Measurements from ENCODE around the gene TBX4. TPM values are rescaled to one million over a fixed set of nuclear protein-coding genes. Genes with fewer than 3 reads are reported as not detected.

The TBX4 gene
- total and polyA plus RNA-seq, 2 of the 13 experiments (the other 11 are each of a cell fraction or from before 2014, with no cell fraction given): 0.11 to 1.1 TPM

DNA sequence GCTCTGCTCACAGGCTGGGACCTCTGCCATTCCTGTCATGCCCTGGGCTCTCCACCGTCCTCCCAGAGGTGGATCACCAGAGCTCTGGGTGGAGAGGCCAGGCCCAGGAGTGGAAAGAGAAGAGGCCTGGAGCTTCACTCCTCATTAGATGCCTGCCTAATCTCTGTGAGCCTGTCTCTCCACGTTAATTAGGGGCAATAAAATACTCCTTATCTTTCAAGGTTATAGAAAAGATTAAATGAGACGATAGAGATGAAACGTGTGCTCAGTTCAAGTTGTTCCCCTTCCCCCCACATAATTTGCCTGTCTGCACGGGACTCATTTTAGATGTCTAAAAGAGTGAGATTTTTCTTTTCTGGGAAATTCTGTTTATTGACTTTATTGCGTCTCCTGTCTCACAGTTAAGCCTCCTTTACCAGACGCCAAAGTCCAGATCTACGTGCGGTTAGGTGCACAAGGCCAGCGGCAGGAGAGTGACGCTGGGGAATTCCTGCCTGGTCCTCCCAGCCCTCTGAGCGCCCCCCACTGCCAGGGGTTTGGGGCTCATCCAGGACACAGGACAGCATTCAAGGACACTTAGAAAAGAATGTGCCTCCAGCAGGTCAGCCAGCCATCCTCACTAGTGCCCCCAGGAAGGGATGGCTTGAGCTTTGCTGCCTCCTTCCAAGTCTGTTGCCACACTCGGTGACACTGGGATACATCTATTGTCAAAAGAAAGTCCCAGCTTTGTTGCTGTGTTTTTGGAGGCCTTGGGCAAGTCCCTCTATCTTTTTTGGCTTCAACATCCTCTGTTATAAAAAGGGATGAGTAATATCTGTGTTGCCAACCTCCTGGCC is 42.3 kb downstream of the TBX4 start (continued):
- TF ChIP-seq, protein P1, sequence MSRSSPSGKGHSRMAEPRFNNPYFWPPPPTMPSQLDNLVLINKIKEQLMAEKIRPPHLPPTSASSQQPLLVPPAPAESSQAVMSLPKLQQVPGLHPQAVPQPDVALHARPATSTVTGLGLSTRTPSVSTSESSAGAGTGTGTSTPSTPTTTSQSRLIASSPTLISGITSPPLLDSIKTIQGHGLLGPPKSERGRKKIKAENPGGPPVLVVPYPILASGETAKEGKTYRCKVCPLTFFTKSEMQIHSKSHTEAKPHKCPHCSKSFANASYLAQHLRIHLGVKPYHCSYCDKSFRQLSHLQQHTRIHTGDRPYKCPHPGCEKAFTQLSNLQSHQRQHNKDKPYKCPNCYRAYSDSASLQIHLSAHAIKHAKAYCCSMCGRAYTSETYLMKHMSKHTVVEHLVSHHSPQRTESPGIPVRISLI (CRISPR knock-in tag; IDR thresholded peaks at IDR 0.05; ENCODE audit: borderline replicate concordance): no peak
- TF ChIP-seq CBFB (CRISPR knock-in tag; IDR thresholded peaks at IDR 0.05): 0 out of 2 replicates have a peak, but pooled peaks have one; percentile 51
- TF ChIP-seq FOXO1 (CRISPR knock-in tag; IDR thresholded peaks at IDR 0.05): peak; percentile 22; the same call in 1 of the 2 replicates
- TF ChIP-seq ZNF547 (CRISPR knock-in tag; IDR thresholded peaks at IDR 0.05): 0 out of 2 replicates have a peak, but pooled peaks have one; percentile 62
- no peak for TF ChIP-seq RBM22 (optimal IDR thresholded peaks at IDR 0.05; ENCODE audit: low read length)
- TF ChIP-seq, protein P2, sequence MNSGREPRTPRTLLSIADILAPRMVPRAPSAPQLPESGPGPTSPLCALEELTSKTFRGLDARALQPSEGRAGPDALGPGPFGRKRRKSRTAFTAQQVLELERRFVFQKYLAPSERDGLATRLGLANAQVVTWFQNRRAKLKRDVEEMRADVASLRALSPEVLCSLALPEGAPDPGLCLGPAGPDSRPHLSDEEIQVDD (CRISPR knock-in tag; IDR thresholded peaks at IDR 0.05; ENCODE audit: borderline replicate concordance): no peak
- no peak for TF ChIP-seq MAFG (CRISPR knock-in tag; IDR thresholded peaks at IDR 0.05)
- TF ChIP-seq, protein P3, sequence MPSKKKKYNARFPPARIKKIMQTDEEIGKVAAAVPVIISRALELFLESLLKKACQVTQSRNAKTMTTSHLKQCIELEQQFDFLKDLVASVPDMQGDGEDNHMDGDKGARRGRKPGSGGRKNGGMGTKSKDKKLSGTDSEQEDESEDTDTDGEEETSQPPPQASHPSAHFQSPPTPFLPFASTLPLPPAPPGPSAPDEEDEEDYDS (CRISPR knock-in tag; IDR thresholded peaks at IDR 0.05): 0 out of 2 replicates have a peak, but pooled peaks have one; percentile 12
- TF ChIP-seq KAT8 (CRISPR knock-in tag; IDR thresholded peaks at IDR 0.05): no peak
- TF ChIP-seq, protein P4, sequence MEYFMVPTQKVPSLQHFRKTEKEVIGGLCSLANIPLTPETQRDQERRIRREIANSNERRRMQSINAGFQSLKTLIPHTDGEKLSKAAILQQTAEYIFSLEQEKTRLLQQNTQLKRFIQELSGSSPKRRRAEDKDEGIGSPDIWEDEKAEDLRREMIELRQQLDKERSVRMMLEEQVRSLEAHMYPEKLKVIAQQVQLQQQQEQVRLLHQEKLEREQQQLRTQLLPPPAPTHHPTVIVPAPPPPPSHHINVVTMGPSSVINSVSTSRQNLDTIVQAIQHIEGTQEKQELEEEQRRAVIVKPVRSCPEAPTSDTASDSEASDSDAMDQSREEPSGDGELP (IDR thresholded peaks at IDR 0.05; ENCODE audit: borderline replicate concordance, low read depth): no peak
- TF ChIP-seq, protein P5, sequence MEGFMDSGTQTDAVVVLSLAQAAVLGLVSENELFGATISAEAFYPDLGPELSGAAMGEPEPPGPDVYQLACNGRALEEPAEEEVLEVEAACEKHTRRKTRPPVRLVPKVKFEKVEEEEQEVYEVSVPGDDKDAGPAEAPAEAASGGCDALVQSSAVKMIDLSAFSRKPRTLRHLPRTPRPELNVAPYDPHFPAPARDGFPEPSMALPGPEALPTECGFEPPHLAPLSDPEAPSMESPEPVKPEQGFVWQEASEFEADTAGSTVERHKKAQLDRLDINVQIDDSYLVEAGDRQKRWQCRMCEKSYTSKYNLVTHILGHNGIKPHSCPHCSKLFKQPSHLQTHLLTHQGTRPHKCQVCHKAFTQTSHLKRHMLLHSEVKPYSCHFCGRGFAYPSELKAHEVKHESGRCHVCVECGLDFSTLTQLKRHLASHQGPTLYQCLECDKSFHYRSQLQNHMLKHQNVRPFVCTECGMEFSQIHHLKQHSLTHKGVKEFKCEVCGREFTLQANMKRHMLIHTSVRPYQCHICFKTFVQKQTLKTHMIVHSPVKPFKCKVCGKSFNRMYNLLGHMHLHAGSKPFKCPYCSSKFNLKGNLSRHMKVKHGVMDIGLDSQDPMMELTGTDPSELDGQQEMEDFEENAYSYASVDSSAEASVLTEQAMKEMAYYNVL (CRISPR knock-in tag; IDR thresholded peaks at IDR 0.05; ENCODE audit: borderline replicate concordance): no peak; the same call in 1 of the 2 replicates
- no peak for TF ChIP-seq TBX3 (IDR thresholded peaks at IDR 0.05; ENCODE audit: borderline replicate concordance)
- no peak for TF ChIP-seq ZBTB3 (CRISPR knock-in tag; IDR thresholded peaks at IDR 0.05; ENCODE audit: borderline replicate concordance, low read depth)
- TF ChIP-seq, protein P6, sequence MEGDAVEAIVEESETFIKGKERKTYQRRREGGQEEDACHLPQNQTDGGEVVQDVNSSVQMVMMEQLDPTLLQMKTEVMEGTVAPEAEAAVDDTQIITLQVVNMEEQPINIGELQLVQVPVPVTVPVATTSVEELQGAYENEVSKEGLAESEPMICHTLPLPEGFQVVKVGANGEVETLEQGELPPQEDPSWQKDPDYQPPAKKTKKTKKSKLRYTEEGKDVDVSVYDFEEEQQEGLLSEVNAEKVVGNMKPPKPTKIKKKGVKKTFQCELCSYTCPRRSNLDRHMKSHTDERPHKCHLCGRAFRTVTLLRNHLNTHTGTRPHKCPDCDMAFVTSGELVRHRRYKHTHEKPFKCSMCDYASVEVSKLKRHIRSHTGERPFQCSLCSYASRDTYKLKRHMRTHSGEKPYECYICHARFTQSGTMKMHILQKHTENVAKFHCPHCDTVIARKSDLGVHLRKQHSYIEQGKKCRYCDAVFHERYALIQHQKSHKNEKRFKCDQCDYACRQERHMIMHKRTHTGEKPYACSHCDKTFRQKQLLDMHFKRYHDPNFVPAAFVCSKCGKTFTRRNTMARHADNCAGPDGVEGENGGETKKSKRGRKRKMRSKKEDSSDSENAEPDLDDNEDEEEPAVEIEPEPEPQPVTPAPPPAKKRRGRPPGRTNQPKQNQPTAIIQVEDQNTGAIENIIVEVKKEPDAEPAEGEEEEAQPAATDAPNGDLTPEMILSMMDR (CRISPR knock-in tag; IDR thresholded peaks at IDR 0.05): peak; percentile 70
- no peak for TF ChIP-seq CENPX (CRISPR knock-in tag; IDR thresholded peaks at IDR 0.05)
- TF ChIP-seq POGZ (CRISPR knock-in tag; IDR thresholded peaks at IDR 0.05): peak; percentile 52; the same call in 1 of the 2 replicates
- 0 out of 2 replicates have a peak, but pooled peaks have one; percentile 12 for TF ChIP-seq ZNF644 (CRISPR knock-in tag; IDR thresholded peaks at IDR 0.05; ENCODE audit: low read depth)
- peak; percentile 57; the same call in 1 of the 2 replicates for TF ChIP-seq NCOA2 (CRISPR knock-in tag; IDR thresholded peaks at IDR 0.05)
- no peak for TF ChIP-seq TBP (CRISPR knock-in tag; IDR thresholded peaks at IDR 0.05)
- no peak for TF ChIP-seq LCORL (IDR thresholded peaks at IDR 0.05)
- TF ChIP-seq LCORL (CRISPR knock-in tag; IDR thresholded peaks at IDR 0.05): peak; percentile 90
- no peak for TF ChIP-seq ZFP1 (CRISPR knock-in tag; IDR thresholded peaks at IDR 0.05)
- TF ChIP-seq ZFP37 (CRISPR knock-in tag; IDR thresholded peaks at IDR 0.05; ENCODE audit: borderline replicate concordance): 0 out of 2 replicates have a peak, but pooled peaks have one; percentile 32
- TF ChIP-seq TBX2 (CRISPR knock-in tag; IDR thresholded peaks at IDR 0.05; ENCODE audit: borderline replicate concordance): peak; percentile 75

All from HepG2 (cell line).